Immature natural killer cell (primary cell): ENCODE measurements around the gene ATP2C2. TPM values are rescaled to one million over a fixed set of nuclear protein-coding genes. Genes with fewer than 3 reads are reported as not detected.
"Not testable (repeated sequence)": the region's sequence is repeated elsewhere in the genome, so short reads cannot be mapped to it uniquely, and the experiment has no call there.

Experiments
- DNase-seq, 3 donors: peaks; one replicate each; pipeline ENCODE4 v3.0.0; 2022; ENCODE audit warnings: mixed read lengths in 1 of 3
- H3K27ac Mint-ChIP-seq, 6 donors: one replicate each; pipeline ENCODE4 v1.8.0; 2020; ENCODE audit warnings: mixed read lengths in 6 of 6, mild to moderate bottlenecking in 5 of 6, inconsistent platforms in 4 of 6, moderate library complexity in 3 of 6
- H3K27me3 Mint-ChIP-seq, 3 donors: one replicate each; pipeline ENCODE4 v1.8.0; 2020 to 2021; ENCODE audit warnings: low read depth in 3 of 3, mild to moderate bottlenecking in 3 of 3, mixed read lengths in 3 of 3, moderate library complexity in 3 of 3, inconsistent platforms in 1 of 3
- H3K36me3 Mint-ChIP-seq, 3 donors: one replicate each; pipeline ENCODE4 v1.8.0; 2020; ENCODE audit warnings: mixed read lengths in 3 of 3, inconsistent platforms in 2 of 3, mild to moderate bottlenecking in 2 of 3
- H3K4me1 Mint-ChIP-seq, 2 donors: one replicate each; pipeline ENCODE4 v1.8.0; 2020; ENCODE audit warnings: inconsistent platforms in 2 of 2, mild to moderate bottlenecking in 2 of 2, mixed read lengths in 2 of 2, moderate library complexity in 1 of 2
- H3K4me3 Mint-ChIP-seq, 5 donors: one replicate each; pipeline ENCODE4 v1.8.0; 2020; ENCODE audit warnings: mild to moderate bottlenecking in 5 of 5, mixed read lengths in 5 of 5, inconsistent platforms in 3 of 5, moderate library complexity in 3 of 5
- H3K9me3 Mint-ChIP-seq, 6 donors: one replicate each; pipeline ENCODE4 v1.8.0; 2020; ENCODE audit warnings: mild to moderate bottlenecking in 6 of 6, mixed read lengths in 6 of 6, inconsistent platforms in 4 of 6, moderate library complexity in 3 of 6
- polyA plus RNA-seq, 3 donors: library from polyadenylated mRNA; unstranded; fragments of 300-500 nt; fragmentation: Illumina TruSeq; gene quantifications; one replicate each; pipeline ENCODE4 v1.2.3, GENCODE V29; 2021

Gene ATP2C2
- polyA plus RNA-seq, 3 donors from 2014 or later, result not detected

DNA sequence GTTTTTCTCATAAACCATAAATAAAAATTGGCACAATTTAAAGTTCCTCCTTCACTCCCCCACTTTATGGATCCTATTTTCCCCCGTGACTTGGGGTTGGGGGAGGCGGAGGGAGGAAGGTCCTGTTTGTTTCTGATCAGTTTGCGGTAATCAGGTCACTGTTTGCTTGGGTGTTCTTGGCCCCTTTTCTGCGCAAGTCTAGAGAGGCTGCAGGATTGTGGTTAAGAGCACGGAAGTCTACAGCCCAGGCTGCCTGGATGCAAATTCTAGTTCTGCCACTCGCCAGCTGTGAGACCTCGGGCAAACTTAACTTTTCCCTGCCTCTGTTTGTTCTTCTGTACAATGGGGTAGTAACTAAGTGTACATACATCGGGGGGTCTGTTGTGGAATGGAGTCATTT is 12.1 kb downstream of the ATP2C2 start:
- H3K4me3 Mint-ChIP-seq, result no peak overlapping the region
- H3K4me1 Mint-ChIP-seq, result no peaks in the 10 kb centered on the region
- no peaks in the 10 kb centered on the region for H3K9me3 Mint-ChIP-seq
- H3K27me3 Mint-ChIP-seq, result peaks cover 3 to 8% (median 8%) of the 10 kb centered on the region in 3 donors
- no peak for DNase-seq
- H3K36me3 Mint-ChIP-seq, result no peaks in the 10 kb centered on the region
- no peak overlapping the region for H3K27ac Mint-ChIP-seq

DNA sequence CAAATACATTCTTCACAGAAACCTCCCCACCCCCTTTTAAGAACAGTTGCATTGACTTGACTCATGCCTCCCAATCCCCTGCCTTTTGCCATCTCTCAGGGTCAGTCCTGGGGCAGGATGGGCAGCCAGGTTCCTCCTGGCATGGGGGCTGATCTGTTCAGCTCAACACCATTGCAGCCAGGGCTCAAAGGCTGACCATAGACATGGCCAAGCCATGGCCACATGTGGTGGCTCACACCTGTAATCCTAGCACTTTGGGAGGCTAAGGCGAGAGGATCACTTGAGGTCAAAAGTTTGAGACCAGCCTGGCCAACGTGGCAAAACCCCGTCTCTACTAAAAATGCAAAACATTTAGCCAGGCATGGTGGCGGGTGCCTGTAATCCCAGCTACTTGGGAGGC is 14.1 kb downstream of the ATP2C2 start:
- Mint-ChIP-seq H3K36me3 (no peaks in the 10 kb centered on the region), H3K27me3 (peaks cover 3 to 8% (median 5%) of the 10 kb centered on the region in 3 donors), H3K4me1 (no peaks in the 10 kb centered on the region), H3K27ac (no peak overlapping the region), H3K4me3 (no peak overlapping the region), H3K9me3 (no peaks in the 10 kb centered on the region)
- no peak for DNase-seq

DNA sequence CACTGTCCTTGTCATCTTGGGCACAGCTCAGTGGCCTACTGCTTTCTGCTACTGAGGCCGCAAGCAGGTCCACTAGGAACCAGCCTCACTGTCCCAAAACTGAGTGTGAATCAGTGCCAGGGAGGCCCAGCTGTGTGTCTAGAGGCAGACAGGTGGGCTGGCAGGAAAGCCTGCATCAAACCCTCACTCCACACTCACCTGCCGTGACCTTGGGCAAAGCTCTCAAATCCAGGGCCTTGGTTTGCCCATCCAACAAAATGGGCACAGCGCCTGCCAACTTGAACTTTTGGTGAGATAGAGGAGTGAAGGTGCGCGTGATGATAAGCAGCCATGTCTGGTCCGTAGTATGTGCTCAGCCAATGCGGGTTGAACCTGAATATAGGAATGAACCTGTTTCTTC is 14.8 kb downstream of the ATP2C2 start:
- Mint-ChIP-seq H3K4me3 (no peak overlapping the region), H3K9me3 (no peaks in the 10 kb centered on the region), H3K36me3 (no peaks in the 10 kb centered on the region), H3K27me3 (peaks cover 3 to 10% (median 5%) of the 10 kb centered on the region in 3 donors), H3K4me1 (no peaks in the 10 kb centered on the region), H3K27ac (no peak overlapping the region)
- DNase-seq, result no peak

DNA sequence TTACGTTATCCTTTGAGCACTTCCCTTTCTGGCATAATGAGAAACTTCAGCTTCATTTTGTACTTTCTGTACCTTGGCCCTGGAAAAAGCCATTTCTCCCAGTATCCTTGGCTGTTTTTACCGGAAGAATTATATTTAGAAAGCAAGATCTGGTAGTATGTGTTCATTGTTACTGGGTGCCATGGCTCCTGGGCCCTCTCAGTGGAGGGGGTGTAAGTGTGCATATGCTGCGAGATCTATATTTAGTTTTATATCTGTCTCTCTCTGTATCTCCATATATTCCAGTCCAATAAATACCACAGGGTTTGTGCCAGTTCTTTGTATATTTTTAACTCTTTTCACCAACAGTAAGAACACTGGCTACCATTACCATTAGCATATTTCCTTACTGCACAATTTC is 17.7 kb downstream of the ATP2C2 start:
- no peak for DNase-seq
- Mint-ChIP-seq H3K9me3 (no peaks in the 10 kb centered on the region), H3K4me1 (no peaks in the 10 kb centered on the region), H3K27ac (no peak overlapping the region), H3K4me3 (no peak overlapping the region), H3K36me3 (no peaks in the 10 kb centered on the region), H3K27me3 (peaks cover 0 to 10% (median 6%) of the 10 kb centered on the region in 3 donors)

DNA sequence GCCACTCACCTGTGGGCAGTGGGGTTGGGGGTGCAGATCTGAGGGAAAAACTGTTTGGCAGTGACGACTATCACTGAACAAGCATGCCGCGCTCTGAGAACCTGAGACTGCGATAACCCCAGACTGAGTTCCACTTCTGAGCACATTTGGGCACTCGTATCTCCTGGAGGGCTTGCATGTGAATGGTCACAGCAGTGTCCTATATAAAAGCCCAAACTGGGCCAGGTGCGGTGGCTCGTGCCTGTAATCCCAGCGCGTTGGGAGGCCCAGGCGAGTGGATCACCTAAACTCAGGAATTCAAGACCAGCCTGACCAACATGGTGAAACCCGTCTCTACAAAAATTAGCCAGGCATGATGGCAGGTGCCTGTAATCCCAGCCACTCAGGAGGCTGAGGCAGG is 18.7 kb downstream of the ATP2C2 start:
- H3K9me3 Mint-ChIP-seq, result no peaks in the 10 kb centered on the region
- no peak for DNase-seq
- no peaks in the 10 kb centered on the region for H3K4me1 Mint-ChIP-seq
- peaks cover 0 to 9% (median 5%) of the 10 kb centered on the region in 3 donors for H3K27me3 Mint-ChIP-seq
- no peak overlapping the region for H3K27ac Mint-ChIP-seq
- no peak overlapping the region for H3K4me3 Mint-ChIP-seq
- H3K36me3 Mint-ChIP-seq, result no peaks in the 10 kb centered on the region

DNA sequence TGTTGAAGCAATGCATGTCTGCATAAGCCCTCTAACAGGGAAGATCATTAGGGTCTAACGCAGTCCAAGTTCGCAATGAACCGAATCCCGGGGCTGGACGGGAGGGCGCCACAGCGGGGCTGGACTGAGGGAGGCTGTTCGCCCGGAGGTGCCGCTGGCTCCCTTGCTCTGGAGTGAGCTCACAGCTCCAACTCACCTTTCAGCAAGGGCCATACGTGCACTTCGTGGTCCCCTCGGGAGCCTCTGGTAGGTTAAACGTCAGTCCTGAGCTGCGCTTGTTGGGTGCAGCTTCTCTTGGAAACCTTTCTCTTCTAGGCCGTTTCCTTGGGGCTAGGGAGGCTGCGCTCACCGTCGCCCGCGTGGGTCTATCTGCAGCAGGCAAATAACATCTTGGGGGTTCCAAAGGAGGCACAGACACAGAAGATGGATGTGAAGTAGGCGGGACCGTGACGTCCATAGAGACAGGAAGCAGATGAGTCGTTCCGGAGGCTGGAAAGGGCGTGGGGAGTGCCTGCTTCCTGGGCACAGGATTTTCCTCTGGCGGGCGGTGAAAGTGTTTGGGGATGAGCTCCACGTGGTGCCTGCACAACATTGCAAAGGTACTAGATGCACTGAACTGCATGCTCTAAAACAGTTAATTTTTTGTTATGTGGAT is 21.9 kb downstream of the ATP2C2 start:
- H3K9me3 Mint-ChIP-seq, result no peaks in the 10 kb centered on the region
- H3K36me3 Mint-ChIP-seq, result no peaks in the 10 kb centered on the region
- H3K4me1 Mint-ChIP-seq, result no peaks in the 10 kb centered on the region
- no peak for DNase-seq
- peaks cover 2 to 7% (median 4%) of the 10 kb centered on the region in 3 donors for H3K27me3 Mint-ChIP-seq
- H3K4me3 Mint-ChIP-seq, result no peak overlapping the region
- H3K27ac Mint-ChIP-seq, result no peak overlapping the region

DNA sequence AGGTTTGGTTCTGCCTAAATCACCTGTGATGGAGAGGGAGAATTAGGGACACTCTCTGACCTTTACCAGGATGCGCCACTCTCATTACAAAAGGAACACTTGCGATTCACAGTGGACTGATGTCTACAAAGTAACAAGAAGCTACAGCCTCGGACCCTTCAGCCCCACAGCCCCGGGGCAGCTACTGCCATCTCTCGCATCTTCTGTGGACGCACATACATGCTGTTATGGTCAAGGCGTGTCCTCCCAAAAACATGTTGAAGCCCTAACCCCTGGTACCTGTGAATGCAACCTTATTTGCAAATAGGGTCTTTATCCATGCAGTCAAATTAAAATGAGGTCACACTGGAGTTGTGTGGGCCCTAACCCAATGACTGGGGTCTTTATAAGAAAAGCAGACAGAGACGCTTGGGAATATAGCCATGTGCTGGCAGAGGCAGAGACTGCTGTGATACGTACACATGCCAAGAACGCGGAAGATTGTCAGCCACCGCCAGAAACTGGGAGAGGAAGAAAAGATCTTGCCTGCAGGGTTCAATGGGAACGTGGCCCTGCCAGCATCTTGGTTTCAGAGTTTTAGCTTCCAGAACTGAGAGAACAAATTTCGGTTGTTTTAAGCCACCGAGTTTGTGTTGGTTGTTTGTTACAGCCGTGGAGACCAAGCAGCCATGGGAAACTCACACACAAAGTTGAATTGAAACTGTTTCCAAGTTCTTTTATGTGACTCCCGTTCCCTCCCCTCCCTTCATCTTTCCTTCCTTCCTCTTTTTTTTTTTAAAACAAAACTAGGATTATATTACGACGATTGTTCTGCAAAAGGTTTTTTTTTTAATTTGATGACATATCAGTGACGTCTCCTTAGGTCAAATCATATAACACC is 23.1 kb downstream of the ATP2C2 start:
- Mint-ChIP-seq H3K9me3 (no peaks in the 10 kb centered on the region), H3K36me3 (no peaks in the 10 kb centered on the region), H3K27me3 (peaks cover 2 to 10% (median 2%) of the 10 kb centered on the region in 3 donors), H3K27ac (no peak overlapping the region), H3K4me1 (no peaks in the 10 kb centered on the region), H3K4me3 (no peak overlapping the region)
- DNase-seq, result no peak

DNA sequence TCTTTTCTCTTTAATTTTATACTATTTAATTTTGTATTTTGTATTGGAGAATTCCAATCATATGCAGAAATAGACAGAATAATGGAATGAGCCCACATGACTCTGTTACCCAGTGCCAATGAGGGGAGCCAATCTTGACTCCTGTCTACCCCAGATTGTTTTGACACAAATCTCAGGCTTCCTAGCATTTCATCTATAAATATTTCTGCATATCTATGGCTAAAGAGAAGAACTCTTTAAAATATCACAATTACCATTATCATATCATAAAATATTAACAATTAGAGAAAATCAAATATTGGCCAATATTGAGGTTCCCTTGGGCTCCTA is 23.7 kb downstream of the ATP2C2 start:
- DNase-seq, result no peak
- no peak overlapping the region for H3K27ac Mint-ChIP-seq
- H3K36me3 Mint-ChIP-seq, result no peaks in the 10 kb centered on the region
- H3K27me3 Mint-ChIP-seq, result peaks cover 2 to 10% (median 2%) of the 10 kb centered on the region in 3 donors
- H3K9me3 Mint-ChIP-seq, result no peaks in the 10 kb centered on the region
- no peak overlapping the region for H3K4me3 Mint-ChIP-seq
- H3K4me1 Mint-ChIP-seq, result no peaks in the 10 kb centered on the region

DNA sequence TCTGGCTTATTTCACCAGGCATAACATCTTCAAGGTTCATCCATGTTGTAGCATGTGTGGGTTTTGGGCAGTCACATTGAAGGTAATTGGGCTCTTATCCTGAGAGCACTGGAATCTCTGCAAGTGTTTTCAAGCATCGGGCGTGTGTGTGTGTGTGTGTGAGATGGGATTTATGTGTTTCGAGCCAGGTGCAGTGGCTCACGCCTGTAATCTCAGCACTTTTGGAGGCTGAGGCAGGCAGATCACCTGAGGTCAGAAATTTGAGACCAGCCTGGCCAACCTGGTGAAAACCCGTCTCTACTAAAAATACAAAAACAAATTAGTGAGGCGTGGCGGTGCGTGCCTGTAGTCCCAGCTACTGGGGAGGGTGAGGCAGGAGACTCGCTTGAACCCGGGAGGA is 27.7 kb downstream of the ATP2C2 start:
- H3K27ac Mint-ChIP-seq, H3K4me3 Mint-ChIP-seq, H3K27me3 Mint-ChIP-seq, H3K9me3 Mint-ChIP-seq, H3K4me1 Mint-ChIP-seq, H3K36me3 Mint-ChIP-seq, DNase-seq: not testable (repeated sequence)

DNA sequence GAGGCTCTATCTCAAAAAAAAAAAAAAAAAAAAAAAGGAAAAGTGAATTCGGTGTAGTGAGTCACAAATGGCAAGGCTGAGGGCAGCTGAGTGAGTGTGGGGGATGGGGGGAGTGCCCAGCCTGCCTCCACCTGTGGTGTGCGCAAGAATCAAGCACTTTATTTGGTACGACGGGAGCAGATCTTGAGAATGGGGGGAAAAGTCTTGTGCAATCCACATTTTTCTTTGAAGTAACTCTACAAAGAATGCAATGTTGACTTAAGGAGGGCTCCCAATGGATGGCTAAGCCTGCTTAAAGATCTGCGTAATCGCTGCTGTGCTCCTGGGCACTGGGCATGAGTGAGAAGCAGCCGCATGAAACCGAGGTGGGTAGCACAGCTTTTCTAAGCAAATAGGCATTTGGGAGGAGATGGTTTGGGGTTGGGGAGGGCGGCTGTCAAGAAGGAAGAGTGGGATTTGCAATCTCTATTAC is 28.2 kb downstream of the ATP2C2 start:
- Mint-ChIP-seq H3K9me3 (no peaks in the 10 kb centered on the region), H3K27me3 (peaks cover 0 to 7% (median 2%) of the 10 kb centered on the region in 3 donors), H3K4me1 (no peaks in the 10 kb centered on the region), H3K4me3 (no peak overlapping the region), H3K27ac (no peak overlapping the region), H3K36me3 (no peaks in the 10 kb centered on the region)
- DNase-seq, result no peak

DNA sequence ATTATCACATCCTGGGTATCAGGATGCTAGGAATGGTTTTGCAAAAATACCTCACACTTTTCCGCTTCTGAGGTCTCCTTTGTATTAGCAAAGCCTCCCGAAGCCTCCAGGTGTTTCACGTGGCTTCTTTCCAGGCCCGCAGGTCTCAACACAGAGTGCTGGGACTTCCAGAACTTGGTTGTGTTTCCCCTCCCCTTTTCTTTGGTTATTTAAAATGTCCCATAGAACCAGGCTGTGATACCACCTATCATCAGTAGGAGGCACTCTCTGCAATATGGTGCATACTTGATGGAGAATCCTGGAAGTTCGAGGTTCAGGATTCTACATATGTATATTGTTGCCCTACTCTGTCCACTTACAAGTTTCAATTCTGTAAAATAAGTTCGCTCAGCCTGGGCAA is 28.8 kb downstream of the ATP2C2 start:
- H3K27me3 Mint-ChIP-seq, result peaks cover 0 to 7% (median 2%) of the 10 kb centered on the region in 3 donors
- no peaks in the 10 kb centered on the region for H3K4me1 Mint-ChIP-seq
- DNase-seq, result no peak
- H3K9me3 Mint-ChIP-seq, result no peaks in the 10 kb centered on the region
- H3K27ac Mint-ChIP-seq, result no peak overlapping the region
- no peaks in the 10 kb centered on the region for H3K36me3 Mint-ChIP-seq
- H3K4me3 Mint-ChIP-seq, result no peak overlapping the region

DNA sequence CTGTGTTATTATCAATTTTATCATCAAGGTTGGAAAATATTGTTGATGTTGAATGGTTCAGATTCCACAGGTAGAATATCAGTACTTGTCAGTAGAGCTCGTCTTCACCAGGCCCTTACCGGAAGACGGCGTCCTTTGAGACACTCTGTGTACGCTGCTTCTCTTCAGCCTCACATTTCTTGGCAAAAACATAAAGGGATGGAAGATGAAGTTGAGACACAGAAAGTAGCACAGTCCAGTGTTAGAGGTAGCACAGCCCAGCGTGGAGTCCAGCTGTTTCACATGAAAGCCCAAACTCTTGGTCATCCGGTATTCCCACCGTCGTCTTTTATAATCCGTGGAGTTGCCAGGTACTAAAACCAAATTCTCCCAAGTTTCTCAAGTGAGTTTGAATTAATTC is 30.4 kb downstream of the ATP2C2 start:
- no peak overlapping the region for H3K27ac Mint-ChIP-seq
- no peak for DNase-seq
- peaks cover 0 to 10% (median 3%) of the 10 kb centered on the region in 3 donors for H3K27me3 Mint-ChIP-seq
- H3K9me3 Mint-ChIP-seq, result no peaks in the 10 kb centered on the region
- no peaks in the 10 kb centered on the region for H3K36me3 Mint-ChIP-seq
- H3K4me3 Mint-ChIP-seq, result no peak overlapping the region
- H3K4me1 Mint-ChIP-seq, result no peaks in the 10 kb centered on the region

DNA sequence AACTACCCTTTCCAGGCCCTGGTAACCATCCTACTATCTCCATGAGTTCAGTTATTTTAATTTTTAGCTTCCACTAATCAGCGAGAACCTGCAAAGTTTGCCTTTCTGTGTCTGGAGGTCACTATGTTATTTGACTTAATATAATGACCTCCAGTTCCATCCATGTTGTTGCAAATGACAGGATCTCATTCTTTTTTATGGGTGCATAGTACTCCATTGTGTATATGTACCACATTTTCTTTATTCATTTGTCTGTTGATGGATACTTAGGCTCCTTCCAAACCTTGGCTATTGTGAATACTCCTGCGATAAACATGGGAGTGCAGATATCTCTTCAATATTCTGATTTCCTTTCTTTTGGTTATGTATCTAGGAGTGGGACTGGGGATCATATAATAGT is 31.6 kb downstream of the ATP2C2 start:
- H3K27ac Mint-ChIP-seq, H3K9me3 Mint-ChIP-seq, H3K36me3 Mint-ChIP-seq, H3K4me1 Mint-ChIP-seq, H3K4me3 Mint-ChIP-seq, DNase-seq: not testable (repeated sequence)
- peaks cover 0 to 11% (median 5%) of the 10 kb centered on the region in 3 donors for H3K27me3 Mint-ChIP-seq

DNA sequence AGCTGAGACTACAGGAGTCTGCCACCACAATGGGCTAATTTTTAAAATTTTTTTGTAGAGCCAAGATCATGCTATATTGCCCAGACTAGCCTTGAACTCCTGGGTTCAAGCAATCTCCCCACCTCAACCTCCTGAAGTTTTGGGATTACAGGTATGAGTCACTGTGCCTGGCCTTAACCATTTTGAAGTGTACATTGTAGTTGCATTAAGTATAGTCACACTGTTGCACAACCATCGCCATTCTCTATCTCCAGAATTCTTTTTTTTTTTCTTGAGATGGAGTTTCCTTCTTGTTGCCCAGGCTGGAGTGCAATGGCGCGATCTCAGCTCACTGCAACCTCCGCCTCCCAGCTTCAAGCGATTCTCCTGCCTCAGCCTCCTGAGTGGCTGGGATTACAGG is 35.1 kb downstream of the ATP2C2 start:
- not testable (repeated sequence) for H3K4me3 Mint-ChIP-seq, DNase-seq, H3K4me1 Mint-ChIP-seq, H3K9me3 Mint-ChIP-seq, H3K36me3 Mint-ChIP-seq, H3K27me3 Mint-ChIP-seq, H3K27ac Mint-ChIP-seq
